ENCODE results near the gene ATL2.
"Not testable (repeated sequence)": the region's sequence is repeated elsewhere in the genome, so short reads cannot be mapped to it uniquely, and the experiment has no call there.

The ATL2 gene

GRCh38 chr2:38390947-38391346 is 13.9 kb upstream of the ATL2 start:
- DNase-seq (ENCODE audit: low spot score), result no peak

DNA sequence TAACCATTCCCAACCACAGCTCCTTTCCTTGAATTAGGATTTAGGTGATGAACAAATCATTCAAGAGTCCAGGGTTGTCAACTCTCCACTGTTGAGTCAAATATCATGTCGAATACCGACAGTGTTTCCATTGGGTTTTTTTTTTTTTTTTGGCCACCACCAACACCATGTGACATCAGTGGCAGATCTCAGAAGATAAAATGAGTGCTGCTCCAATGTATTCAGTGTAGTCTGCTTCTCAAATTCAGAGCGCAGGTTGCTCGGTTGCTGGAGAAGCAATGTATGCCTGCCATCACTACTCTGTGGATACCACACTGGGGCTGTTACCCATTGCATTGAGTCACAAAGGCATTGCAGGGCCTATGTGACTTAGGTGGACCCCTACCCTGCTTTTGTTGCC is 10.8 kb upstream of the ATL2 start:
- no peak for DNase-seq (ENCODE audit: low spot score)

GRCh38 chr2:38386821-38387220 is 9.7 kb upstream of the ATL2 start:
- DNase-seq (ENCODE audit: low spot score), result no peak

DNA sequence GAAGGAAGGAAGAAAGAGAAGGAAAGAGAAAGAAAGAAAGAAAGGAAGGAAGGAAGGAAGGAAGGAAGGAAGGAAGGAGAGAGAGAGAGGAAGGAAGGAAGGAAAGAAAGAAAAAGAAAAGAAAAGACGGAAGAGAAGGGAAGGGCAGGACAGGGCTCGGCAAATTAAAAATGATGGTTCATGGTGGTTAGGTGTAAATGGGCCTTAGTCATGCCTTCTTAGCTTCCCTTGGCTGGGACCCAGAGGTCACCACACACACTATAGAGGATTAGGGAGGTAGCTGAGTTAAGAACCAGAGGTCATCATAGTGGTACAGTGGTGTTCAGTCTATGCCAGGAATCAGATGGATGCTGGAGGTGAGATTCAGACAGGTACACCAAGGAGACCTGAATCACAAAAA is 9.3 kb upstream of the ATL2 start:
- no peak for DNase-seq (ENCODE audit: low spot score)

- no peak for DNase-seq (ENCODE audit: low spot score)
Measured at GRCh38 chr2:38384338-38384737, 7.3 kb upstream of the ATL2 start.

GRCh38 chr2:38383741-38384140 is 6.7 kb upstream of the ATL2 start:
- DNase-seq (ENCODE audit: low spot score), result not testable (repeated sequence)

DNA sequence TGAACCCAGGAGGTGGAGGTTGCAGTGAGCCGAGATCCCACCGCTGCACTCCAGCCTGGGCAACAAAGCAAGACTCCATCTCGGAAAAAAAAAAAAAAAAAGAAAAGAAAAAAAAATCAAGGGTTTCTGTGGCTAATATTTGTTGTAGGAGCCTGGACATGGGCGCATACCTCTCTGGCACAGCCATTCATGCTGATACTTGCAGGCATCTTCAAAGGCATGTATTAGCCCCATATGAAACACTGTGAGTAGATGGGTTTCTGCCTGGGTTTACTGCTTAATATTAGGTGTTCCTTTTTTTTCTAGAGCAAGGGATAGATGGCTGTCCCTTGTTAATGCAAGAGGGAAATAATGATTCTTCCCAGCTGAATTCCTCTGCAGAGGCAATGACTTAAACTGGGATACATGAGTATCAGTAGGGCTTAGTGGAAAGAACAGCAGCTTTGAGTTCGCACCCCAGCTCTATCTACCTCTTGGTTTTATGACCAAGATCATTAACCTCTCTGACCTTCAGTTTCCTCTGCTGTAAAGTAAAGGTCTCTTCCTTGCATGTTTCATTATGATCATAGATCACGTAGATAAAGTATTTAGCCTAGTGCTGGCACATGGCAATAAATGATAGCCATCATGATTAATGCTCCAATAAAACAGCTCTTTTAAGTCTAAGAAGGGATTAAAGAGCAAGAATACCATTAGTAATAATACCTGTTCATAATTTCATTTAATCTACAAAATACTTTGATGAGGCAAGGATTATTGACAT is 4.5 kb upstream of the ATL2 start:
- DNase-seq (ENCODE audit: low spot score), result no peak

DNA sequence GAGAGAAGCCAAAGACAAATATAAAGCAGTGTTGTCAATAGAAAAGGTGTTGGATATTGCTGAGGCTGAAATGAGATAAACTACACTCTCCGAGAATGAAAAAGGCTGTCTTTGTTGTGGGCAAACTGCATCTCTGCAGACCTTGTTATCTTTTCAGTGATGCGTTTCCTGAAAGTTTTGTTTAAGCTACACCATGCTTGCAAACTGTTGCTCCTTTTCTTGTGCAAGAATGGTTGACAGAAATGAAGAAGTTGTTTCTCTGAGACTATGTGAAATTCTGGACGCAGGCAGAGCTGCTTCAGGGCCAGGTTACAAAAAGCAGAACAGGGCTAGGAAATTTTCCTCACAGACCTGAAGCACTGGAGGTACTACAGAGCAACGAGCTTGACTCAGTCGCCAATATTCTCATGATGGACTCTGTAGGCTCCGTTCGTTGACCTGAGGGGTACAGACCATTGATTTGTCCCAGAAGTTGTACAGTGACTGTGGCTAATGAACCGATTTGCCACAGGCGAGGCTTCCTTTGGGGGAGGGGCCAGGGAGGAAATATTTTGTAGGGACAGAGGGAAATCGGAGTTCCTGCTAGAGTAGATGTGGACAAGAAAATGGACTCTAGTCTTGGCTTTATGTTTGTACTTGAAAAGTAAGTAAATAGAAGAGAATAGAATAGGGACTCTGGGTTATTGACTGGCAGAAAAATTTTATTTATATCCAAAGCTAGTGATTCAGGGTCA is 3.5 kb upstream of the ATL2 start:
- peak; percentile 26 for DNase-seq (ENCODE audit: low spot score)

DNA sequence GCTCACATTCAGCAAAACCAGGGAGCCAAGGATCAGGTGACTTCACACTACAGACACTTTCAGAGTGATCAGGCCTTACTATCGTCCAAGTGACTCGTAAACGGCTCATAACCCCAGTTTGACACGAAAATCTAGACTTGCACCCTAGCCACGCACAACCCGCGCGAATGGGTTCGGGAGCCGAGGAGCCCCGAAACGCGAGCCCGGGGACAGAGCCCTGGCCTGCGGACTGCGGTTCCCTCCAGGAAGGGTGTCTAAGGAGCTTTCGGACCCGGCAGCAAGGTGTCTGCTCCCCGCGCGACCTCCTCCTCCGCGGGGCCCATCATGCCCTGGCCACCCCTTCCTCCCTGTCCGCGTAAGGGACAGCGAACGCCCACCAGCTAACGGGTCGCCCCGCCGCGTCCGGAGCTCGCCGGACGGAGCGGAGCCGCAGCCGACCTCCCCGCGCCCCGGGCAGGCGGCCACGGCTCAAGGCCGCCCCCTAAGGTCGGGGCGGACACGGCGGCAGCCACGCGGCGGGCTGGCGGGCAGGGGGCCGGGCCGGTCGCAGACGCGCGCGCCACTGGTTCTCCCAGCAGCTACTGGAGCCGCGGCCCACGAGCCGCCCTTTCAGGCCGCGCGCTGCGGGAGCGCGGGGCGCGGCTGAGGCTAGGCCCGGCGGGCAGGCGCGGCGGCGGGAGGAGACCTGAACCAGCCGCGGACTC is 575 bp downstream of the ATL2 start:
- DNase-seq (ENCODE audit: low spot score), result peak; percentile 68

DNA sequence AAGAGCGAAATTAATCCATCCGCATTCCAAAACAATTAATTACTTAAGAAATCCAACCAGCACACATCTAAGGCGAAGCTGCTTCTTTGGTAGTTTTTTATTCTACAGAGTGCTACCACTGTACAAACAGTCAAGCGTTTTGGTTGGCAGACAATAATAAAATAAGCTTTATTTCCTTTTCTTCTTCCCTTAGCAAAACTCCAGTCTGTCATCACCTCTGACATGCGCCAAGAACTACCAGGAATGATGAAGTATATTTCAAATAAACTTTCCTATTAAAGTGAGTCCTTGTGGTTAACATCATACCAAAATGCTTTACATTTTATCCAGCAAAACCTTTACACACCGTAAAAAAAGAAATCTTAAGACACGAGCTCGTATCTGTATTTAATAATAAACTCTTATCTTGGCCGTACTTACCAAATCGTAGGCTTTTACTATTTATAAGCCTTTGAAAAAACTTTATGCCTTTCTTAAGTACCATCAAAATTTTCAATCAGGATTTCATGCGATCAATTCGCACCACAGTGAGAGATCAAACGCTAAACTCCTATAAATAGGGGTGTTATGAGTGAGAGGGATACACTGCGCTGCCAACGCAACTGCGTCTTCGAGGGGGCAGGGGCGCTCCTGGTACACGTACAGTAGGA is 1.3 kb downstream of the ATL2 start:
- DNase-seq (ENCODE audit: low spot score), result peak; percentile 11

DNA sequence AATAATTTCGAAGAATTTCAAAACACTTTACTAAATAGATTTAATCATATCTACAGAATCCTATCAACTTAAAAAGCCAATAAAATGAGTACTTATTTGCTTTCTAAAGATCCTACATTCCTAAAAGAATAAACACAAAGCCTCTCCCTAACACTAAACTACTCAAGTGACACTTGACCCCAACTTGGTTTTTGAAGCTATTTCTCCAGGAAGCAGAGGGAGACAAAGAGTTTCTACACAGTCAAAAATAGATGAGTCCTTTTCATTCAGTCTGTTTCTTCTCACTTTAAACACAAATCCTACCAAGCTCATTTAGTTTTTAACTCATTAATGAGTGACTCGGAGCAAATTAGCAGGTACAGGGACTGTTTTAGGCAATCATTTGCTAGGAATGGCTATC is 2.1 kb downstream of the ATL2 start:
- DNase-seq (ENCODE audit: low spot score), result peak; percentile 17

DNA sequence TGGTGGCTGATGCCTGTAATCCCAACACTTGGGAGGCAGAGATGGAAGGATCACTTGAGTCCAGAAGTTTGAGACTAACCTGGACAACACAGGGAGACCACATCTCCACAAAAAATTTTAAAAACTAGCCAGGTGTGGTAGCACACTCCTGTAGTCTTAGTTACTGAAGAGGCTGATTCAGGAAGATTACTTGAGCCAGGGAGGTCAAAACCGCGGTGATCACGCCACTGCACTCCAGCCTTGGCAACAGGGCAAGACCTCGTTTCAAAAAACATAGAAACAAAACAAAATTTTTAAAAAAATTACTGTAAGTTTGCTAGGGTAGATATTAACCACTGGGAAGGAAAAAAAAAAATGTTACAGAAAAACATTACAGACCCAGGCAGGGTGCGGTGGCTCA is 5.8 kb downstream of the ATL2 start:
- no peak for DNase-seq (ENCODE audit: low spot score)

GRCh38 chr2:38370664-38371063 is 6.4 kb downstream of the ATL2 start:
- DNase-seq (ENCODE audit: low spot score), result no peak

- no peak for DNase-seq (ENCODE audit: low spot score)
Measured at GRCh38 chr2:38362232-38362631, 14.8 kb downstream of the ATL2 start.

DNA sequence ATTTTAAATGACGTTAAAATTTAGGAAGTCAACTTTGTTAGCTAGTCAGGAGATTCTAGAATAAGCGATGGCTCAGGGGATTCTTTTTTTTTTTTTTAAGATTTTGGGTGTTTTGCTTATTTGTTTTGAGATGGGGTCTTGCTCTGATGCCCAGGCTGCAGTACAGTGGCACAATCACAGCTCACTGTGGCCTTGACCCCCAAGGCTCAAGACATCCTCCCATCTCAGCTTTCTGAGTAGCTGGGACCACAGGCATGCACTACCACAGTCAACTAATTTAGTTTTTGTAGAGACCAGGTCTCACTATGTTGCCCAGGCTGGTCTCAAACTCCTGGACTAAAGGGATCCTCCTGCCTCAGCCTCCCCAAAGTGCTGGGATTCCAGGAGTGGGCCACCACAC is 16.9 kb downstream of the ATL2 start:
- DNase-seq (ENCODE audit: low spot score), result no peak

DNA sequence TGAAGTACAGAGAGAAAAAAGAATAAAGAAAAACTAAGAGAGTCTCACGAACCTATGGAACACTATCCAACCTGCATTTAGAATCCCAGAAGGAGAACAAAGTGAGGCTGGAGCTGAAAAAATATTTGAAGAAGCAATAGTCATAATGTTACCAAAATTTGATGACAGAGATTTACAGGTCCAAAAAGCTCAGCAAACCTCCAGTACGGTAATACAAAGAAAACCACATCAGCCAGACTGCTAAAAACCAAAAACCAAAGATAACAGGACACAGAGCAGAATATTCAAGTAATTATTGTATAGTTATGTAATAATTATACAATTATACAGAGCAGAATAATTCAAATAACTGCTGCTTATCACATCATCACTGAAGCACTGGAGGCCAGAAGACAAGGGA is 23.7 kb downstream of the ATL2 start:
- DNase-seq (ENCODE audit: low spot score), result no peak

- no peak for DNase-seq (ENCODE audit: low spot score)
Measured at GRCh38 chr2:38352336-38352735, 24.7 kb downstream of the ATL2 start.

DNA sequence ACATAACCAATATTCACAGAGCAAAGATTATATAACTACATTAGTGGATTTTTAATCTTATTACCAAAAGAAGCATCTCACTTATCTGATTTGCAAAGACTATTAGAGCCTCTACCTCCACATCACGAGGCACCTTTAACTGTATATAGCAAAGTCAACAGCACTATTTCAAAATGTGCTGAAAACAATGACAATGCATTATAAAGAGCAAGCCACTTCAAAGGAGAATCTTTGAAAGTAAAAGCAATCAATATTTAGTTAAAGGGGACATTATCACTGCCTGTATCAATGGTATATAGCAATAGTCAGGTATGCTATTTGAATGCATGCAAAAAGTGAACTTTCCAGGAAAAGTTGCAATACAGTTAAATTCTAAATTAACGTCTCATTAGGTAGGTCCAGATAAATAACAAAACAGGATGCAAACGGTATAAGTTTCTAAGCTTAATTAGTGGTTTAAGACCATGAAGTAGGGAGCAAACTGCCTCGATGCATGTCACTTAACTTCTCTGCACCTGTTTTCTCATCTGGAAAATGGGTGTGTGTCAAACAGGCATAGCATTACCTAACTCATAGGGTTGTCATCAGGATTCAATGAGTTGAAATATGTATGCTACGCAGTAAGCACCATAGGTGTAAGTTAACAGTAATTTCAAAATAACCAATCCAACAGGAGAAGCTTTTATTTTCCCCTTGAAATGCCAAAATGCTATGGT is 31.6 kb downstream of the ATL2 start:
- no peak for DNase-seq (ENCODE audit: low spot score)

- no peak for DNase-seq (ENCODE audit: low spot score)
Measured at GRCh38 chr2:38344813-38345212, 32.3 kb downstream of the ATL2 start.

GRCh38 chr2:38343212-38343611 is 33.9 kb downstream of the ATL2 start:
- DNase-seq (ENCODE audit: low spot score), result no peak

DNA sequence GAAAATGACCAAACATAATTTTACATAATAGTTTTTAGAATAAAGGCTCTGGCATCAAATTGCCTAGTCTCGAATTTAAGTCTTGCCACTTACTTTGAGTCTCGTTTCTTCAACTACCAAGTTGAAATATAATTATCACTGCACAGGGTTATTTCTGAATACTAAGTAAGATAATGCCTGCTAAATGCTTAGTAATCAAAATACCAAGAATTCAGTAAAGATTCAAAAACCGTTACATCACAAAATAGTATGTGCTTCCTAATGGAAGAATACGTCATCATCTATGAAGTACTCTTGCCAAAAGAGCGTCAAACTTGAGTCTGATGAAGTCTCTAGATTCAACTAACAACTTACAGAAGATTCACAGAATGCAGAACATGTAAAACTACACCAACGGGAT is 40.5 kb downstream of the ATL2 start:
- DNase-seq (ENCODE audit: low spot score), result no peak

- DNase-seq (ENCODE audit: low spot score), result no peak
Measured at GRCh38 chr2:38330754-38331153, 46.3 kb downstream of the ATL2 start.

Measured in pons (tissue), 1 donor.